ENCODE measurements around the gene RMND5B.

DNA sequence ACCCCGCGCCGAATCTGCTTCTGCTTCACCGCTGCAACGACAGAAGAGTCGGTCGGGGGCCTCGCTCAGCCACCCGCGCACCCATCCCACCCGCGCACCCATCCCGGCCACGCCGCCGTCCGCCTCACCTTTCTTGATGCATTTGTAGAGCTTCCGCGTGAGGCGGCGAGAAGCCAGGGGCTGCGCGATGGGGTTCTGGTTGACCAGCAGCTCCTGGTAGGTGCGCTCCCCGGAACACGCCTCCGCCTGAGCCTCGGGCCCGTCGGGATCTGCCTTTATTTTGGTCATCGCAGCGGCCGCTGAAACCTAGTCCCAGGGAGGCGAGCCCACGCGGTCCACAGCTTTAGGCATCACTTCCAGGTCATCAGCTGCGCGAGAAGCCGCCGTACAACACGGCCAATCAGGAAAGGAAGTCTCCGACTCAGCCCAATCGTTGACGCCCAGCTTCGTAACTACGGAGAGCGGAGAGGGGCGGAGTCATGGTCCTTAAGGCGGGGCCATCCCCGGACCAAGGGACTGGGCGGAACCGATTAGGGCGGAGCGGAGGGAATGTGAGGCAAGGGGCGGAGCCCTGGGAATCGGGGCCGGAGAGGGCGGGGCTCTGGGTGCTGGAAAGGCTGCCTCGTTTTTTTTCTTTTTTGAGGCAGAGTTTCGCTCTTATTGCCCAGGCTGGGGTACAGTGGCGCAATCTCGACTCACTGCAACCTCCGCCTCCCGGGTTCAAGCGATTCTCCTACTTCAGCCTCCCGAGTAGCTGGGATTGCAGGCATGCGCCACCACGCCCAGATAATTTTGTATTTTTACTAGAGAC, 22.9 kb downstream of the RMND5B start, which contains the start of gene NHP2:
- TF ChIP-seq CTCF (IDR thresholded peaks at IDR 0.05; ENCODE audit: low read depth, low read length, poor library complexity, severe bottlenecking) = no peak
- no peak for TF ChIP-seq EZH2phosphoT487 (IDR thresholded peaks at IDR 0.05; ENCODE audit: borderline replicate concordance, low read length)

Measured in DOHH2 (cell line).